PFSK-1 (cell line): Measurements from ENCODE around the gene HOXD12.

Source experiments
- POLR2AphosphoS5 ChIP-seq: IDR thresholded peaks from 2 replicates; pipeline ENCODE4 v1.6.1; 2012; ENCODE audit warnings: low read depth, mild to moderate bottlenecking, control low read depth, low read length, moderate library complexity
- SIN3A ChIP-seq: IDR thresholded peaks from 2 replicates; pipeline ENCODE4 v1.6.1; 2012; ENCODE audit warnings: mild to moderate bottlenecking, low read length, moderate library complexity, borderline replicate concordance; ENCODE audit not compliant: insufficient read depth

GRCh38 chr2:176128172-176128981, 28.8 kb downstream of the HOXD12 start:
- no peak for TF ChIP-seq POLR2AphosphoS5
- TF ChIP-seq SIN3A = no peak
